Stimulated activated CD4-positive, alpha-beta T cell treated with anti-CD3 and anti-CD28 coated beads, Interleukin-1b, Interleukin-23, amount 100 ng/mL, for 24 hours (primary cell): ENCODE measurements around the gene SPN.
"Not testable (repeated sequence)": the region's sequence is repeated elsewhere in the genome, so short reads cannot be mapped to it uniquely, and the experiment has no call there.

Experiments used
- DNase-seq, 4 experiments: peaks; one replicate each; pipeline ENCODE4 v3.0.0-alpha.2; 2020; ENCODE audit warnings: low read depth in 4 of 4, low spot score in 1 of 4

The SPN gene

DNA sequence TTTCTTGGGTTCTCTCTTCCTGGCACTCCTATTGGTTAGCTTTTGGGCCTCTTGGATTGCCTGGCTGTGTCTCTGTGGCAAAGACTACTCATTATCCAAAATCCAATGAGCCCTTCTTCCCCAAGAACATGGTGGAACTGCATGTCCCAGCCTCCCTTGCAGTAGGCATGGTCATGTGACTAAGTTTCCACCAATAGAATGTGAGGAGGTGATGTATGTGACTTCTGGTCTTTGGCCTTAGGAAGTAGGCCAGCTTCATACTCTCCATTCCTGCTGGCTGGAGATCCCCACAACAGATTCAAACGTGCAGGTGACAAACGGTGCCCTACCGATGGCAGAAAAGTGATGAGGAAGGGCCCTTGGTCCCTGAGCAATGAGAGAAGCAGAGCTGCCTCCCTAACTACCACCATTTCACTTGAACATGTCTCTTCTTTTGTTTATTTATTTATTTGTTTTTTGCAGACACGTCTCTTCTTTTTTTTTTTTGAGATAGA lies 17.3 kb upstream of the SPN start:
- DNase-seq: no peak

GRCh38 chr16:29646947-29647346 lies 16.1 kb upstream of the SPN start:
- no peak for DNase-seq

GRCh38 chr16:29649588-29650494 lies 13.2 kb upstream of the SPN start:
- DNase-seq: no peak

GRCh38 chr16:29650771-29651170 lies 12.3 kb upstream of the SPN start:
- DNase-seq: no peak

DNA sequence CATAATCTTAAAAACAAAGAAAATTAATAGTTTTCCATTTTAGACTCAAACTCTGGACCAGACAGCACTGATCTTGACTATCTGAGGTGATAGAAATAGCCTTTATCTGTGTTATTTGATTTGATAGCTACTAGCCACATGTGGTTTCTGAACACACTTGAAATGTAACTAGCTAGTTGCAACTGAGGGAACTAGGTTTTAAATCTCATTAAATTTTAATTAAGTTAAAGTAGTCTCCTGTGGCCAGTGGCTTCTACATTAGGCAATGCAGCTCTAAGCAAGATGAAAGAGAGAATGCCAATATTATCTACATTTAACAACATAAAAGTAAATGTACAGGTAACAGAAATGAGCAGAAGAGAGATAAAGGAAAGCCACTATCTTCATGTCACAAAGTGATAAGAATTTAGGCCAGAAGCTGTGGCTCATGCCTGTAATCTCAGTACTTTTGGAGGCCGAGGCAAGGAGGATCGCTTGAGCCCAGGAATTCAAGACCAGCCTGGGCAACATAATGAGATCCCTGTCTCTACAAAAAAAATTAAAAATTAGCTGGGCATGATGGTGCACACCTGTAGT lies 11.2 kb upstream of the SPN start:
- no peak for DNase-seq

GRCh38 chr16:29653471-29653870 lies 9.6 kb upstream of the SPN start:
- DNase-seq: no peak

GRCh38 chr16:29653890-29654289 lies 9.2 kb upstream of the SPN start:
- DNase-seq: not testable (repeated sequence)

GRCh38 chr16:29656688-29657523 lies 6.1 kb upstream of the SPN start:
- DNase-seq: no peak

DNA sequence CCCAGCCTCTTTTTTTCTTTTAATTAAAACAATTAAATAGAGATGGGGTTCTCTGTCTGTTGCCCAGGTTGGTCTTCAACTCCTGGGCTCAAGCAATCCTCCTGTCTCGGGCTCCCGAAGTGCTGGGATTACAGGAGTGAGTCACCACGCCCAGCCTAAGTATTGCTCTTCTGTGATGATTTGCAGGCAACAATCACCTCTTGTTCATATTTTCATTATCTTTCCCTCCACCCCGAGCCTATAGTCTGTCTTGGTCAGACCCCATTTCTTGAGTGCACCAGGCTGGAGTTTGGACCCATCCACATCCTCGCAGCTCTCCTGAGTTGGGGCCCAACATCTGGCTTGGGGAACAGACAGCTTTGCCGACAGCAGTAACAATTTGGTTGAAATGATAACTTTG lies 4.3 kb upstream of the SPN start:
- DNase-seq: no peak

DNA sequence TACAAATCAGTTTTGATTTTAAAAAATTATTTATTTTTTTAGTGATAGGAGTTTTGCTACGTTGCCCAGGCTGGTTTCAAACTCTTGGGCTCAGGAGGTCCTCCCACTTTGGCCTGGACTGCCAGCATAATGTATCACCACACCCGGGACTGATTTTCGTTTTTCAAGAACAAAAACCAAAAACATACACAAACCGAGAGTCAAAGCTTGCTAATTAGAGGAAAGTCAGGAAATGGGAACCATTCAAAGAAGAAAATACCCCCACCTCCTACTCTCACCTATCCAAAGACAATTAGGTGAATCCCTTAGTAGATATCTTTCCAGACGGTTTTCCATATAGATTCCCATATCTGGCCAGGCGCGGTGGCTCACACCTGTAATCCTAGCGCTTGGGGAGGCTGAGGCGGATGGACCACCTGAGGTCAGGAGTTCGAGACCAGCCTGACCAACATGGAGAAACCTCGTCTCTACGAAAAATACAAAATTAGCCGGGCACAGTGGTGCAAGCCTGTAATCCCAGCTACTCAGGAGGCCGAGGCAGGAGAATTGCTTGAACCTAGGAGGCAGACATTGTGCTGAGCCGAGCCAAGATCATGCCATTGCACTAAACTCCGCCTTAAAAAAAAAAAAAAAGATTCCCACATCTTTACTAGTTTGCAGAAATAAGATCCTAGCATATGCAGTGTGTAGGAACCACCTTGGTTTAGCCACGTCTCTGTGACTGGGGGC lies 883 bp upstream of the SPN start:
- no peak for DNase-seq

DNA sequence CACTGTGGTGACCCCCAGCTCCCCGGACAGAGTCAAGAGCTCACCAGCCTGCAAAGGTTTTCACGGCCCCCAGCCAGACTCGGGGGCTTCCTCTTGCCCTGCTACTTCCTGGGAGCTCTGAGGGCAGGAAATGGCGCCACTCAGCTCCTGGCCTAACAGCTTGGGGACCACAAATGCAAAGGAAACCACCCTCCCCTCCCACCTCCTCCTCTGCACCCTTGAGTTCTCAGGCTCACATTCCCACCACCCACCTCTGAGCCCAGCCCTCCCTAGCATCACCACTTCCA lies 375 bp upstream of the SPN start:
- no peak for DNase-seq

- DNase-seq: no peak
Observed at GRCh38 chr16:29663807-29664090, 702 bp downstream of the SPN start.

- peak in 1 of 4 experiments; percentile 24 for DNase-seq
Observed at GRCh38 chr16:29664091-29664921, 1.3 kb downstream of the SPN start.

GRCh38 chr16:29665294-29666077 lies 2.4 kb downstream of the SPN start:
- DNase-seq: no peak

DNA sequence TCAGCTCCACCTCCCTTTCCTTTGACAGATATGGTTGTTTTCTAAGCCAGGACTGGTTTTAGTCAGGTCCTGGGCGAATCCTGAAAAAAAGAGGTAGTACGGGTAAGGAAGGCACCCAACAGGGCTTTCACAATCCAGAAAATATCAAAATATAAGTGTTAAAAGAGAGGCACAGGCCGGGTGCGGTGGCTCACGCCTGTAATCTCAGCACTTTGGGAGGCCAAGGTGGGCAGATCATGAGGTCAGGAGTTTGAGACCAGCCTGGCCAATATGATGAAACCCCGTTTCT lies 4.2 kb downstream of the SPN start:
- not testable (repeated sequence) for DNase-seq

GRCh38 chr16:29667755-29668154 lies 4.7 kb downstream of the SPN start:
- DNase-seq: no peak

- no peak for DNase-seq
Observed at GRCh38 chr16:29668267-29668666, 5.2 kb downstream of the SPN start.

GRCh38 chr16:29673501-29673900 lies 10.5 kb downstream of the SPN start:
- DNase-seq: no peak

- no peak for DNase-seq
Observed at GRCh38 chr16:29674188-29674587, 11.1 kb downstream of the SPN start.
